ENCODE measurements around the gene CD3E. TPM values are rescaled to one million over a fixed set of nuclear protein-coding genes. Genes with fewer than 3 reads are reported as not detected.

Gene CD3E
- total RNA-seq, 2 experiments from 2014 or later = 515 to 530 TPM

GRCh38 chr11:118322721-118323120, 18.2 kb downstream of the CD3E start:
- H3K36me3 Mint-ChIP-seq (ENCODE audit: low read depth) = peaks cover 42% of the 10 kb centered on the region
- H3K27me3 Mint-ChIP-seq (ENCODE audit: low read depth) = no peaks in the 10 kb centered on the region
- H3K4me3 Mint-ChIP-seq = no peak overlapping the region
- ChIA-PET POLR2A (interaction anchor here (0.8 to 1.7 kb wide), 6 partner anchors 9 to 76 kb away, joined by 3 to 6 read pairs (median 4); partner anchors contain the start of genes CD3D and CD3E), CTCF (interaction anchor here (0.8 to 2.5 kb wide), 5 partner anchors 16 to 69 kb away, joined by 3 to 10 read pairs (median 3); partner anchors contain the start of gene CD3D)
- peak overlapping the region; percentile 37 for H3K27ac Mint-ChIP-seq
- no peaks in the 10 kb centered on the region for H3K9me3 Mint-ChIP-seq (ENCODE audit: insufficient read depth)
- no peak for DNase-seq
- H3K4me1 Mint-ChIP-seq (ENCODE audit: low read depth) = peaks cover 44% of the 10 kb centered on the region
- no peak for ATAC-seq

GRCh38 chr11:118325283-118325682, 20.8 kb downstream of the CD3E start:
- DNase-seq (no peak), ATAC-seq (no peak)
- H3K27me3 Mint-ChIP-seq (ENCODE audit: low read depth) = no peaks in the 10 kb centered on the region
- peaks cover 20% of the 10 kb centered on the region for H3K4me1 Mint-ChIP-seq (ENCODE audit: low read depth)
- peaks cover 40% of the 10 kb centered on the region for H3K36me3 Mint-ChIP-seq (ENCODE audit: low read depth)
- ChIA-PET CTCF (no interaction called here), POLR2A (no interaction called here)
- no peaks in the 10 kb centered on the region for H3K9me3 Mint-ChIP-seq (ENCODE audit: insufficient read depth)
- H3K4me3 Mint-ChIP-seq = no peak overlapping the region
- H3K27ac Mint-ChIP-seq = no peak overlapping the region

- DNase-seq (no peak), ATAC-seq (no peak)
- H3K9me3 Mint-ChIP-seq (ENCODE audit: insufficient read depth) = peaks cover 5% of the 10 kb centered on the region
- ChIA-PET POLR2A (interaction anchor here (1.0 kb wide), 2 partner anchors 13 to 30 kb away, joined by 3 read pairs; partner anchors contain the start of gene UBE4A), CTCF (interaction anchor here (0.8 to 1.0 kb wide), 2 partner anchors 23 to 33 kb away, joined by 3 read pairs; no protein-coding TSS in a partner anchor)
- peaks cover 34% of the 10 kb centered on the region for H3K36me3 Mint-ChIP-seq (ENCODE audit: low read depth)
- H3K4me3 Mint-ChIP-seq = no peak overlapping the region
- no peaks in the 10 kb centered on the region for H3K27me3 Mint-ChIP-seq (ENCODE audit: low read depth)
- H3K4me1 Mint-ChIP-seq (ENCODE audit: low read depth) = peaks cover 6% of the 10 kb centered on the region
- H3K27ac Mint-ChIP-seq = no peak overlapping the region
Measured at GRCh38 chr11:118328745-118329144, 24.2 kb downstream of the CD3E start.

- Mint-ChIP-seq H3K4me3 (peak overlapping the region; percentile 49), H3K27me3 (ENCODE audit: low read depth) (no peaks in the 10 kb centered on the region), H3K36me3 (ENCODE audit: low read depth) (peaks cover 53% of the 10 kb centered on the region), H3K27ac (peak overlapping the region; percentile 84), H3K9me3 (ENCODE audit: insufficient read depth) (peaks cover 5% of the 10 kb centered on the region), H3K4me1 (ENCODE audit: low read depth) (peaks cover 54% of the 10 kb centered on the region)
- CTCF ChIA-PET = no interaction called here
- POLR2A ChIA-PET = interaction anchor here (1.9 kb wide), 1 partner anchor 30 kb away, joined by 8 read pairs; the partner anchor contains the start of gene CD3E
- ATAC-seq (peak; percentile 13), DNase-seq (no peak)
Measured at GRCh38 chr11:118334745-118335144, 30.2 kb downstream of the CD3E start.

GRCh38 chr11:118338637-118339061, 34.1 kb downstream of the CD3E start:
- peak; percentile 67 for ATAC-seq
- H3K4me3 Mint-ChIP-seq = peak overlapping the region; percentile 84
- H3K4me1 Mint-ChIP-seq (ENCODE audit: low read depth) = peaks cover 64% of the 10 kb centered on the region
- H3K9me3 Mint-ChIP-seq (ENCODE audit: insufficient read depth) = peaks cover under 1% of the 10 kb centered on the region
- DNase-seq = peak; percentile 97
- peaks cover 70% of the 10 kb centered on the region for H3K36me3 Mint-ChIP-seq (ENCODE audit: low read depth)
- ChIA-PET POLR2A (interaction anchor here (0.6 to 1.5 kb wide), 5 partner anchors 9 to 756 kb away, joined by 3 to 9 read pairs (median 3); no protein-coding TSS in a partner anchor), CTCF (interaction anchor here (1.0 to 2.4 kb wide), 6 partner anchors 9 to 140 kb away, joined by 3 to 11 read pairs (median 4); no protein-coding TSS in a partner anchor)
- H3K27me3 Mint-ChIP-seq (ENCODE audit: low read depth) = no peaks in the 10 kb centered on the region
- peak overlapping the region; percentile 96 for H3K27ac Mint-ChIP-seq

GRCh38 chr11:118339281-118339961, 34.9 kb downstream of the CD3E start:
- peak overlapping the region; percentile 84 for H3K4me3 Mint-ChIP-seq
- peak overlapping the region; percentile 96 for H3K27ac Mint-ChIP-seq
- peak; percentile 56 for DNase-seq
- no peaks in the 10 kb centered on the region for H3K27me3 Mint-ChIP-seq (ENCODE audit: low read depth)
- CTCF ChIA-PET = interaction anchor here (0.9 to 2.9 kb wide), 9 partner anchors 8 to 141 kb away, joined by 3 to 11 read pairs (median 4); no protein-coding TSS in a partner anchor
- no peaks in the 10 kb centered on the region for H3K9me3 Mint-ChIP-seq (ENCODE audit: insufficient read depth)
- POLR2A ChIA-PET = interaction anchor here (0.6 to 4.3 kb wide), 9 partner anchors 8 to 755 kb away, joined by 3 to 30 read pairs (median 4); partner anchors contain the start of genes JAML and KMT2A
- peaks cover 73% of the 10 kb centered on the region for H3K36me3 Mint-ChIP-seq (ENCODE audit: low read depth)
- H3K4me1 Mint-ChIP-seq (ENCODE audit: low read depth) = peaks cover 66% of the 10 kb centered on the region
- peak; percentile 2 for ATAC-seq

GRCh38 chr11:118340449-118340848, 35.9 kb downstream of the CD3E start:
- DNase-seq = peak; percentile 32
- Mint-ChIP-seq H3K4me3 (peak overlapping the region; percentile 84), H3K27ac (peak overlapping the region; percentile 96), H3K27me3 (ENCODE audit: low read depth) (no peaks in the 10 kb centered on the region), H3K9me3 (ENCODE audit: insufficient read depth) (no peaks in the 10 kb centered on the region), H3K36me3 (ENCODE audit: low read depth) (peaks cover 72% of the 10 kb centered on the region), H3K4me1 (ENCODE audit: low read depth) (peaks cover 60% of the 10 kb centered on the region)
- CTCF ChIA-PET = interaction anchor here (1.0 to 2.9 kb wide), 5 partner anchors 13 to 142 kb away, joined by 3 to 10 read pairs (median 9); no protein-coding TSS in a partner anchor
- POLR2A ChIA-PET = interaction anchor here (1.0 to 4.3 kb wide), 7 partner anchors 11 to 124 kb away, joined by 3 to 30 read pairs (median 5); partner anchors contain the start of genes JAML, KMT2A, MPZL3 and UBE4A
- no peak for ATAC-seq

GRCh38 chr11:118341261-118341660, 36.7 kb downstream of the CD3E start:
- Mint-ChIP-seq H3K36me3 (ENCODE audit: low read depth) (peaks cover 74% of the 10 kb centered on the region), H3K4me3 (peak overlapping the region; percentile 84), H3K27ac (peak overlapping the region; percentile 96), H3K27me3 (ENCODE audit: low read depth) (no peaks in the 10 kb centered on the region), H3K4me1 (ENCODE audit: low read depth) (peaks cover 59% of the 10 kb centered on the region), H3K9me3 (ENCODE audit: insufficient read depth) (no peaks in the 10 kb centered on the region)
- ATAC-seq (no peak), DNase-seq (no peak)
- ChIA-PET CTCF (interaction anchor here (1.1 to 2.9 kb wide), 6 partner anchors 12 to 143 kb away, joined by 3 to 17 read pairs (median 10); no protein-coding TSS in a partner anchor), POLR2A (interaction anchor here (0.7 to 4.3 kb wide), 6 partner anchors 13 to 125 kb away, joined by 3 to 30 read pairs (median 6); partner anchors contain the start of genes JAML, MPZL3 and UBE4A)

GRCh38 chr11:118341815-118342489, 37.4 kb downstream of the CD3E start:
- Mint-ChIP-seq H3K27ac (peak overlapping the region; percentile 96), H3K27me3 (ENCODE audit: low read depth) (no peaks in the 10 kb centered on the region), H3K4me3 (peak overlapping the region; percentile 84), H3K4me1 (ENCODE audit: low read depth) (peaks cover 60% of the 10 kb centered on the region), H3K36me3 (ENCODE audit: low read depth) (peaks cover 74% of the 10 kb centered on the region), H3K9me3 (ENCODE audit: insufficient read depth) (no peaks in the 10 kb centered on the region)
- DNase-seq = peak; percentile 49
- ChIA-PET POLR2A (interaction anchor here (0.7 to 4.3 kb wide), 13 partner anchors 13 to 326 kb away, joined by 3 to 30 read pairs (median 4); partner anchors contain the start of genes JAML, KMT2A and UBE4A), CTCF (interaction anchor here (0.9 to 2.9 kb wide), 8 partner anchors 9 to 143 kb away, joined by 3 to 17 read pairs (median 5); no protein-coding TSS in a partner anchor)
- no peak for ATAC-seq

- peak within 1 kb of the TSS; percentile 84 for H3K4me3 Mint-ChIP-seq
- ATAC-seq (peak; percentile 35), DNase-seq (peak; percentile 78)
- H3K36me3 Mint-ChIP-seq (ENCODE audit: low read depth) = peaks cover 75% of the 10 kb centered on the region
- peak within 1 kb of the TSS; percentile 96 for H3K27ac Mint-ChIP-seq
- peaks cover 63% of the 10 kb centered on the region for H3K4me1 Mint-ChIP-seq (ENCODE audit: low read depth)
- no peaks in the 10 kb centered on the region for H3K9me3 Mint-ChIP-seq (ENCODE audit: insufficient read depth)
- CTCF ChIA-PET = interaction anchor here (0.9 to 2.9 kb wide), 8 partner anchors 9 to 144 kb away, joined by 3 to 17 read pairs (median 4); no protein-coding TSS in a partner anchor
- POLR2A ChIA-PET = interaction anchor here (0.5 to 4.3 kb wide), 13 partner anchors 17 to 842 kb away, joined by 3 to 30 read pairs (median 4); partner anchors contain the start of genes JAML, KMT2A and UBE4A
- H3K27me3 Mint-ChIP-seq (ENCODE audit: low read depth) = no peaks in the 10 kb centered on the region
Measured at GRCh38 chr11:118342503-118343161, 38.1 kb downstream of the CD3E start, which contains the start of gene CD3D. Gene CD3D (minus strand): TSS chr11:118342705. CDS start chr11:118342607, 98 bp downstream.
